OCI-LY7 (cell line): Measurements from ENCODE around the gene KCTD3. TPM values are rescaled to one million over a fixed set of nuclear protein-coding genes. Genes with fewer than 3 reads are reported as not detected.

ENCODE experiments used
- BruUV-seq: library from RNA; stranded (reverse); fragments of 400-500 nt; replicated peaks from 2 replicates; lab custom pipeline; 2021; lab: Mats Ljungman, UMichigan
- CTCF ChIA-PET: fragments of 300-600 bp; sonication (Branson Sonifier 250); formaldehyde crosslinking; loops from one replicate; lab custom pipeline; 2022; ENCODE audit warnings: antibody characterized with exemption; ENCODE audit not compliant: unreplicated experiment; lab: Charles Lee
- POLR2A ChIA-PET: fragments of 300-600 bp; sonication (Branson Sonifier 250); formaldehyde crosslinking; loops from one replicate; lab custom pipeline; 2022; ENCODE audit warnings: antibody characterized with exemption; lab: Charles Lee
- DNase-seq: peaks from one replicate; pipeline ENCODE4 v3.0.0-alpha.2; 2015; ENCODE audit warnings: low spot score
- H2AFZ ChIP-seq: fragments of 200-600 bp; sonication (generic), shearing (Covaris generic); 2 replicates; pipeline ENCODE4 v1.6.1; 2014; ENCODE audit warnings: mild to moderate bottlenecking, antibody characterized with exemption, low read length, moderate library complexity
- H3K27ac ChIP-seq: fragments of 200-600 bp; sonication (generic); 2 replicates; pipeline ENCODE4 v1.5.1; 2014; ENCODE audit warnings: mixed run types, low read depth, mild to moderate bottlenecking, moderate library complexity, low read length, inconsistent platforms; ENCODE audit not compliant: poor library complexity, severe bottlenecking
- H3K36me3 ChIP-seq: fragments of 200-600 bp; sonication (generic); 2 replicates; pipeline ENCODE4 v1.6.1; 2014; ENCODE audit warnings: mild to moderate bottlenecking, antibody characterized with exemption, low read length, moderate library complexity, mixed read lengths; ENCODE audit not compliant: insufficient read depth
- H3K4me1 ChIP-seq: fragments of 200-600 bp; sonication (generic); 2 replicates; pipeline ENCODE4 v1.5.1; 2014; ENCODE audit warnings: mild to moderate bottlenecking, low read length; ENCODE audit not compliant: insufficient read depth, poor library complexity, severe bottlenecking
- H3K4me2 ChIP-seq: fragments of 200-600 bp; sonication (generic); 2 replicates; pipeline ENCODE4 v1.6.1; 2014; ENCODE audit warnings: mild to moderate bottlenecking, low read length
- H3K4me3 ChIP-seq: fragments of 200-600 bp; sonication (generic); 2 replicates; pipeline ENCODE4 v1.5.1; 2014; ENCODE audit warnings: mild to moderate bottlenecking, low read depth, low read length; ENCODE audit not compliant: poor library complexity, severe bottlenecking
- H3K79me2 ChIP-seq: fragments of 200-600 bp; sonication (generic); 2 replicates; pipeline ENCODE4 v1.6.1; 2016; ENCODE audit warnings: low read depth, mild to moderate bottlenecking, low read length, moderate library complexity, mixed read lengths; ENCODE audit not compliant: insufficient read depth
- H3K9me2 ChIP-seq: fragments of 200-600 bp; sonication (generic); 2 replicates; pipeline ENCODE4 v1.6.1; 2016; ENCODE audit warnings: mild to moderate bottlenecking, low read length, mixed read lengths; ENCODE audit not compliant: insufficient read depth
- H3K9me3 ChIP-seq: fragments of 200-600 bp; sonication (generic); 2 replicates; pipeline ENCODE4 v1.6.1; 2014; ENCODE audit warnings: mild to moderate bottlenecking, mixed run types, low read length, mixed read lengths
- H4K20me1 ChIP-seq: fragments of 200-600 bp; sonication (generic); 2 replicates; pipeline ENCODE4 v1.6.1; 2014; ENCODE audit warnings: mild to moderate bottlenecking, antibody characterized with exemption, low read length, moderate library complexity, mixed read lengths; ENCODE audit not compliant: insufficient read depth
- CTCF ChIP-seq: fragments of 200-600 bp; sonication (generic); conservative IDR thresholded peaks from 2 replicates; pipeline ENCODE4 v1.5.1; 2014; ENCODE audit warnings: mild to moderate bottlenecking, antibody characterized with exemption, low read length, moderate library complexity, mixed read lengths
- EZH2phosphoT487 ChIP-seq: fragments of 200-600 bp; sonication (generic); IDR thresholded peaks from 2 replicates; pipeline ENCODE4 v1.6.1; 2018; ENCODE audit warnings: low read depth, borderline replicate concordance, mild to moderate bottlenecking, mixed run types, antibody characterized with exemption, low read length, moderate library complexity, mixed read lengths
- intact Hi-C: fragments of 100-400 bp; cut with micrococcal nuclease; formaldehyde crosslinking; loops from one replicate; pipeline ENCODE4 v1.10.0; 2022; ENCODE audit not compliant: unreplicated experiment
- total RNA-seq, 2 experiments: library from RNA; depleted of rRNA in 1 of 2; stranded (reverse); fragments of >200 nt in 1 of 2; shearing (Covaris generic) in 1 of 2; gene quantifications; 2 replicates each; pipeline ENCODE4 v1.2.3, GENCODE V29; 2014 to 2022

Gene KCTD3
- total RNA-seq, 2 experiments from 2014 or later, result 0.13 to 3.4 TPM

GRCh38 chr1:215555531-215555930 is 11.6 kb upstream of the KCTD3 start:
- Histone ChIP-seq H3K27ac (no peak overlapping the region), H3K9me2 (no peaks in the 10 kb centered on the region), H3K36me3 (no peaks in the 10 kb centered on the region), H2AFZ (no peak overlapping the region), H3K79me2 (no peaks in the 10 kb centered on the region), H3K9me3 (no peaks in the 10 kb centered on the region), H3K4me3 (no peak overlapping the region), H3K4me2 (no peak overlapping the region), H3K4me1 (no peaks in the 10 kb centered on the region), H4K20me1 (no peaks in the 10 kb centered on the region)
- no TSS peak for BruUV-seq
- ChIA-PET POLR2A (no interaction called here), CTCF (no interaction called here)
- DNase-seq, result no peak
- TF ChIP-seq EZH2phosphoT487 (no peak), CTCF (no peak)
- intact Hi-C loops, result no loop called here

- no peak overlapping the region for H3K4me3 ChIP-seq
- no peak overlapping the region for H2AFZ ChIP-seq
- no peaks in the 10 kb centered on the region for H3K4me1 ChIP-seq
- no peaks in the 10 kb centered on the region for H3K9me2 ChIP-seq
- H3K4me2 ChIP-seq, result no peak overlapping the region
- H3K27ac ChIP-seq, result no peak overlapping the region
- no TSS peak for BruUV-seq
- no peaks in the 10 kb centered on the region for H3K9me3 ChIP-seq
- intact Hi-C loops, result no loop called here
- ChIA-PET CTCF (no interaction called here), POLR2A (no interaction called here)
- TF ChIP-seq EZH2phosphoT487 (no peak), CTCF (no peak)
- no peaks in the 10 kb centered on the region for H3K79me2 ChIP-seq
- H3K36me3 ChIP-seq, result no peaks in the 10 kb centered on the region
- DNase-seq, result no peak
- no peaks in the 10 kb centered on the region for H4K20me1 ChIP-seq
Measured at GRCh38 chr1:215556996-215557395, 10.1 kb upstream of the KCTD3 start.

GRCh38 chr1:215557504-215557903 is 9.6 kb upstream of the KCTD3 start:
- POLR2A ChIA-PET, result interaction anchor here (0.5 to 0.7 kb wide), 3 partner anchors 355 to 1755 kb away, joined by 3 to 4 read pairs (median 3); no protein-coding TSS in a partner anchor

More at GRCh38 chr1:215557504-215557903, 9.6 kb upstream of the KCTD3 start:
- Histone ChIP-seq H4K20me1 (no peaks in the 10 kb centered on the region), H3K9me2 (no peaks in the 10 kb centered on the region), H3K4me1 (no peaks in the 10 kb centered on the region), H3K27ac (no peak overlapping the region), H3K36me3 (no peaks in the 10 kb centered on the region), H3K4me2 (no peak overlapping the region), H2AFZ (no peak overlapping the region), H3K4me3 (no peak overlapping the region), H3K79me2 (no peaks in the 10 kb centered on the region), H3K9me3 (no peaks in the 10 kb centered on the region)
- intact Hi-C loops, result no loop called here
- BruUV-seq, result no TSS peak
- TF ChIP-seq EZH2phosphoT487, result no peak
- TF ChIP-seq CTCF, result no peak
- CTCF ChIA-PET, result no interaction called here
- DNase-seq, result no peak
